Endothelial cell of umbilical vein (primary cell): ENCODE data around the gene NEB. TPM values are rescaled to one million over a fixed set of nuclear protein-coding genes. Genes with fewer than 3 reads are reported as not detected.
"Not testable (repeated sequence)": the region's sequence is repeated elsewhere in the genome, so short reads cannot be mapped to it uniquely, and the experiment has no call there.

Experiments
- BruUV-seq: library from RNA; stranded (reverse); fragments of 400-500 nt; replicated peaks from 2 replicates; lab custom pipeline; 2021; lab: Mats Ljungman, UMichigan
- CTCF ChIA-PET: fragments of 300-600, 350-600 bp; sonication (Branson Sonifier 250); formaldehyde crosslinking; loops from one replicate; lab custom pipeline; 2021; ENCODE audit warnings: antibody characterized with exemption, inconsistent platforms; lab: Charles Lee
- POLR2A ChIA-PET: fragments of 300-600, 350-600 bp; sonication (Branson Sonifier 250); formaldehyde crosslinking; loops from one replicate; lab custom pipeline; 2021; ENCODE audit warnings: antibody characterized with exemption, inconsistent platforms; lab: Charles Lee
- DNase-seq: peaks from one replicate; pipeline ENCODE4 v3.0.0-alpha.2; 2011; ENCODE audit warnings: low read depth, low spot score
- FAIRE-seq: peaks from 2 replicates; lab custom pipeline; 2011; peaks lifted over from hg19 to GRCh38; lab: Jason Lieb, UNC
- H2AFZ ChIP-seq: 2 replicates; pipeline ENCODE4 v1.6.0; 2012; ENCODE audit warnings: low read depth, low read length, control low read depth, inconsistent platforms
- H3K27ac ChIP-seq: 2 replicates; pipeline ENCODE4 v1.5.1; 2011; ENCODE audit warnings: low read depth, mild to moderate bottlenecking, control low read depth, low read length, moderate library complexity; ENCODE audit not compliant: insufficient read depth
- H3K27me3 ChIP-seq, 2 experiments: 2 replicates each; pipeline versions ENCODE4 v1.6.0 to v1.6.1; 2011; ENCODE audit warnings: low read length in 2 of 2, mixed read lengths in 1 of 2; ENCODE audit not compliant: control insufficient read depth in 2 of 2, insufficient read depth in 2 of 2
- H3K36me3 ChIP-seq, 2 experiments: 2 replicates in 1 of 2; 3 replicates in 1 of 2; pipeline ENCODE4 v1.5.1; 2011; ENCODE audit warnings: low read length in 2 of 2, mild to moderate bottlenecking in 1 of 2, moderate library complexity in 1 of 2; ENCODE audit not compliant: control insufficient read depth in 2 of 2, insufficient read depth in 2 of 2; ENCODE audit errors: extremely low read depth in 1 of 2
- H3K4me1 ChIP-seq: 3 replicates; pipeline ENCODE4 v1.5.1; 2011; ENCODE audit warnings: mild to moderate bottlenecking, low read length; ENCODE audit not compliant: control insufficient read depth, insufficient read depth; ENCODE audit errors: extremely low read depth
- H3K4me2 ChIP-seq: 2 replicates; pipeline ENCODE4 v1.6.1; 2011; ENCODE audit warnings: low read length, control low read depth, mixed read lengths; ENCODE audit not compliant: insufficient read depth
- H3K4me3 ChIP-seq, 3 experiments: fragments of 200-600 bp in 1 of 3; sonication (generic), shearing (Covaris generic) in 1 of 3; replicated peaks in 1 of 3; 2 replicates each; pipeline ENCODE4 v1.5.1; 2011 to 2016; ENCODE audit warnings: control low read depth in 3 of 3, low read length in 3 of 3, mild to moderate bottlenecking in 2 of 3, inconsistent platforms in 1 of 3, low read depth in 1 of 3, moderate library complexity in 1 of 3; ENCODE audit not compliant: insufficient read depth in 1 of 3
- H3K79me2 ChIP-seq: 2 replicates; pipeline ENCODE4 v1.6.0; 2012; ENCODE audit warnings: low read length, inconsistent platforms; ENCODE audit not compliant: control insufficient read depth, insufficient read depth
- H3K9ac ChIP-seq: replicated peaks from 2 replicates; pipeline ENCODE3; 2011; ENCODE audit warnings: low read length, control low read depth; ENCODE audit not compliant: insufficient read depth; ENCODE audit errors: extremely low read depth
- H3K9me1 ChIP-seq: replicated peaks from 3 replicates; pipeline ENCODE4 v1.6.0; 2011; ENCODE audit warnings: mild to moderate bottlenecking, low read length; ENCODE audit not compliant: control insufficient read depth, insufficient read depth; ENCODE audit errors: extremely low read depth
- H3K9me3 ChIP-seq: replicated peaks from 2 replicates; pipeline ENCODE4 v1.5.1; 2012; ENCODE audit warnings: low read length, inconsistent platforms; ENCODE audit not compliant: control insufficient read depth, insufficient read depth
- H4K20me1 ChIP-seq: replicated peaks from 2 replicates; pipeline ENCODE3; 2011; ENCODE audit warnings: mild to moderate bottlenecking, low read length; ENCODE audit not compliant: control insufficient read depth, insufficient read depth; ENCODE audit errors: extremely low read depth
- EZH2 ChIP-seq: IDR thresholded peaks from 2 replicates; pipeline ENCODE4 v1.6.1; 2012; ENCODE audit warnings: borderline replicate concordance, low read depth, mild to moderate bottlenecking, moderate library complexity, low read length, inconsistent platforms; ENCODE audit not compliant: severe bottlenecking
- POLR2A ChIP-seq: IDR thresholded peaks from 2 replicates; pipeline ENCODE4 v1.6.1; 2012; ENCODE audit warnings: low read depth, mild to moderate bottlenecking, control low read depth, low read length
- POLR2AphosphoS5 ChIP-seq: IDR thresholded peaks from 2 replicates; pipeline ENCODE4 v1.6.1; 2012; ENCODE audit warnings: low read depth, mild to moderate bottlenecking, control low read depth, low read length, moderate library complexity; ENCODE audit not compliant: insufficient read depth
- dilution Hi-C: fragments of 300-500 bp; cut with MboI; formaldehyde crosslinking; loops from one replicate; pipeline ENCODE4 v1.15.0; 2019; ENCODE audit warnings: low sequenced_read_pairs; ENCODE audit not compliant: extremely low pct_ligation_motif_present
- intact Hi-C: fragments of 100-400 bp; cut with micrococcal nuclease; formaldehyde crosslinking; loops from one replicate; pipeline ENCODE4 v1.10.0; 2022
- polyA plus RNA-seq, 4 experiments: library from polyadenylated mRNA; depleted of rRNA in 3 of 4; stranded (reverse) in 3 of 4; unstranded in 1 of 4; fragments of >200 nt; gene quantifications; 2 replicates each; pipeline versions ENCODE4 v1.2.1 to v1.2.3, GENCODE V29; 2011 to 2012; ENCODE audit warnings: missing spikeins in 1 of 4
- total RNA-seq: library from RNA; stranded (reverse); gene quantifications from 2 replicates; pipeline ENCODE4 v1.2.3, GENCODE V29; 2021
- TF ChIP-seq, protein P1 (sequence below): IDR thresholded peaks from 2 replicates; pipeline ENCODE4 v1.6.1; 2011; ENCODE audit not compliant: insufficient read depth, insufficient read length

The NEB gene
- total and polyA plus RNA-seq, 2 donors (not counting 3 experiments of a cell fraction or from before 2014, with no cell fraction given) = 0.84 to 1.8 TPM

DNA sequence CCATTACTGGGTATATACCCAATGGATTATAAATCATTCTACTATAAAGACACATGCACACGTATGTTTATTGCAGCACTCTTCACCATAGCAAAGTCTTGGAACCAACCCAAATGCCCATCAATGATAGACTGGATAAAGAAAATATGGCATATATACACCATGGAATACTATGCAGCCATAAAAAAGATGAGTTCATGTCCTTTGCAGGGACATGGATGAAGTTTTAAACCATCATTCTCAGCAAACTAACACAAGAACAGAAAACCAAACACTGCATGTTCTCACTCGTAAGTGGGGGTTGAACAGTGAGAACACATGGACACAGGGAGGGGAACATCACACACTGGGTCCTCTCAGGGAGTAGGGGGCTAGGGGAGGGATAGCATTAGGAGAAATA lies 174.8 kb downstream of the NEB start:
- H3K27ac ChIP-seq, H3K4me1 ChIP-seq, H3K9ac ChIP-seq, H3K79me2 ChIP-seq, H3K4me3 ChIP-seq, POLR2A ChIA-PET, H3K9me3 ChIP-seq, H2AFZ ChIP-seq, H3K9me1 ChIP-seq, DNase-seq, dilution Hi-C loops, H3K27me3 ChIP-seq, H3K36me3 ChIP-seq, FAIRE-seq, BruUV-seq, H4K20me1 ChIP-seq, CTCF ChIA-PET, H3K4me2 ChIP-seq, intact Hi-C loops: not testable (repeated sequence)

DNA sequence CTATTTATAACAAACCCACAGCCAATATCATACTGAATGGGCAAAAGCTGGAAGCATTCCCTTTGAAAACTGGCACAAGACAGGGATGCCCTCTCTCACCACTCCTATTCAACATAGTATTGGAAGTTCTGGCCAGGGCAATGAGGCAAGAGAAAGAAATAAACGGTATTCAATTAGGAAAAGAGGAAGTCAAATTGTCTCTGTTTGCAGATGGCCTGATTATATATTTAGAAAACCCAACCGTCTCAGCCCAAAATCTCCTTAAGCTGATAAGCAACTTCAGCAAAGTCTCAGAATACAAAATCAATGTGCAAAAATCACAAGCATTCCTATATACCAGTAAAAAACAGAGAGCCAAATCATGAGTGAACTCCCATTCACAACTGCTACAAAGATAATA lies 176.4 kb downstream of the NEB start:
- H3K4me2 ChIP-seq, intact Hi-C loops, H3K4me3 ChIP-seq, FAIRE-seq, H2AFZ ChIP-seq, H3K4me1 ChIP-seq, DNase-seq, H3K79me2 ChIP-seq, POLR2A ChIA-PET, H3K9me3 ChIP-seq, H3K36me3 ChIP-seq, BruUV-seq, H3K27ac ChIP-seq, H3K9ac ChIP-seq, H3K27me3 ChIP-seq, CTCF ChIA-PET, dilution Hi-C loops, H4K20me1 ChIP-seq, H3K9me1 ChIP-seq: not testable (repeated sequence)

DNA sequence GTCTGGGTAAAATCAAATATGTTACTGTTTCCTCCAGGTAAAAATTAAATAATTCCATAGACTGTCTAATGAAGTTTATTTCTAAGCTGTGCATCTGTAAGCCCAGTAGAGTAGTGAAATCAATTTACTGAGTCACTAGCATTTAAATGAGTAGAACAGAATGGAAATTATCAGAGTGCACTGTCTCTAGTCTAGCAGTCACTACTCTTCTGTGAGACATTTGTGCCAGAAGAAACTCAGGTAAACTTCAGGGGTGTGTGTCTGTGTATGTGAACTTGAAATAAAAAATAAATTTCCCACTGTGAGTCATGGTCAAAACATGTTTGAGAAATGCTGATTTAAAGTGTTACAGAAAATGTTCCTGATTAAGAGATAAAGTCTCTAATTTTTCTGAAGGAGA lies 178.2 kb downstream of the NEB start:
- H2AFZ ChIP-seq = no peak overlapping the region
- H3K79me2 ChIP-seq = no peaks in the 10 kb centered on the region
- no peak overlapping the region for H3K27ac ChIP-seq
- dilution Hi-C loops = no loop called here
- no peak overlapping the region for H3K9ac ChIP-seq
- H3K27me3 ChIP-seq = no peaks in the 10 kb centered on the region
- no peak overlapping the region for H3K4me3 ChIP-seq
- intact Hi-C loops = no loop called here
- ChIA-PET CTCF (interaction anchor here (1.2 to 1.6 kb wide), 2 partner anchors 10 to 469 kb away, joined by 3 to 5 read pairs; no protein-coding TSS in a partner anchor), POLR2A (no interaction called here)
- H3K9me1 ChIP-seq = no peaks in the 10 kb centered on the region
- H3K4me1 ChIP-seq = no peaks in the 10 kb centered on the region
- no peak for TF ChIP-seq EZH2
- TF ChIP-seq POLR2AphosphoS5 = no peak
- no peak for TF ChIP-seq POLR2A
- TF ChIP-seq, protein P1, sequence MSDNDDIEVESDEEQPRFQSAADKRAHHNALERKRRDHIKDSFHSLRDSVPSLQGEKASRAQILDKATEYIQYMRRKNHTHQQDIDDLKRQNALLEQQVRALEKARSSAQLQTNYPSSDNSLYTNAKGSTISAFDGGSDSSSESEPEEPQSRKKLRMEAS = no peak
- DNase-seq (no peak), FAIRE-seq (no peak)
- no peaks in the 10 kb centered on the region for H3K36me3 ChIP-seq
- no TSS peak for BruUV-seq
- H3K9me3 ChIP-seq = no peaks in the 10 kb centered on the region
- H3K4me2 ChIP-seq = no peak overlapping the region
- no peaks in the 10 kb centered on the region for H4K20me1 ChIP-seq
